ENCODE results near the gene FBXO48.

FBXO48 gene

GRCh38 chr2:68418855-68419254 is 48.2 kb downstream of the FBXO48 start:
- Histone ChIP-seq H3K9me3 (ENCODE audit: control insufficient read depth, insufficient read depth, low read length) (no peaks in the 10 kb centered on the region), H3K4me1 (ENCODE audit: insufficient read depth, low read length) (peaks cover 15% of the 10 kb centered on the region)

GRCh38 chr2:68418419-68418818 is 48.7 kb downstream of the FBXO48 start:
- no peaks in the 10 kb centered on the region for H3K9me3 ChIP-seq (ENCODE audit: control insufficient read depth, insufficient read depth, low read length)
- H3K9ac ChIP-seq (ENCODE audit: low read depth, low read length): no peak overlapping the region
- H3K4me1 ChIP-seq (ENCODE audit: insufficient read depth, low read length): peaks cover 15% of the 10 kb centered on the region
- no peaks in the 10 kb centered on the region for H3K36me3 ChIP-seq (ENCODE audit: insufficient read depth, low read length)

More at GRCh38 chr2:68418855-68419254, 48.2 kb downstream of the FBXO48 start:
- Histone ChIP-seq H3K36me3 (ENCODE audit: insufficient read depth, low read length) (no peaks in the 10 kb centered on the region), H3K9ac (ENCODE audit: low read depth, low read length) (no peak overlapping the region)

DNA sequence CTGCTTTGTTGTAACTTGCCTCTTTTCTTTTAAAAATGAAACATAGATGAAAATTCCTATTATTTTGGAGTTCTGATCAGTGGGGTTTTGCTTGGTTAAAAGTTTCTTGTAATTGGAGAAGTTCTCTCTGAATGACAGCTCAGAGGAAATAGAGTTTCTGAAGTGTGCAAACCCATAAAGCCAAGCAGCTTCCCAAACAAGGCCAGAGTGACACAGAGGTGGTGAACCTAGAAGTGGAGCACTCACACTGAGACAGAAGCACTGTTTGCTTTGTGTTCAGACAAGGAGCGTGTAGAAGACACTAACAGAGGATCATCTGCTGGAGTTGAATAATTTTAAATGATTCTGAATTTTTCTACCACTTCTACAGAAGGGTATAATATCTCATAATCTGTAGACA is 49.2 kb downstream of the FBXO48 start:
- H3K36me3 ChIP-seq (ENCODE audit: insufficient read depth, low read length): no peaks in the 10 kb centered on the region
- no peak overlapping the region for H3K9ac ChIP-seq (ENCODE audit: low read depth, low read length)
- peaks cover 15% of the 10 kb centered on the region for H3K4me1 ChIP-seq (ENCODE audit: insufficient read depth, low read length)
- H3K9me3 ChIP-seq (ENCODE audit: control insufficient read depth, insufficient read depth, low read length): no peaks in the 10 kb centered on the region

DNA sequence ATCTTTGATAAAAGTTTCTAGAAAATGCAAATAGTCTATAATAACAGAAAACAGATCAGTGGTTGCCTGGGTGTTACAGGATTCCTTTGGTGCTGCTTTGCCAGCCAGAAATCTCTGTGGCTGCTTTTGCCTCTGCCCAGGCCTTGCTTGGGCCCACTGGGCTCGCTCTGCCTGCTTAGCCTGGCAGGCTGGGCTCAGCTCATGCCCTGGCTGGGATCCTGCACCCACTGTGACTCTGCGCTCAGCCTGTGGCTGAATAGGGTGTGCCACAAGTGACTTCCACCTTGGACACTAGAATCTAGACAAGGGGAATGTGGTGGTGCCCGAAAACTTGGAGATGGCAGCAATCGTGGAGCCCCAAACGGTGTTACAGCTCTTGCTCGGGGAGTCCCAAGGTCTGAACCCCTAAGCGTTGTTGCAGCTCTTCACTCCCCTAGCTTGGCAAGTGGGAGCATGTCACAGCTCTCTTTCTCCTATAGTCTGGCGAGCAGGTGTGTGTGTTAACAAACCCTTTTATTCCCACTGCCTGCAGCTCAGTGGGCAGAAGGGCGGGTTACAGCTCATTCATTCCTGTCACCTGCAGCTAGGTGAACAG is 50.9 kb downstream of the FBXO48 start:
- Histone ChIP-seq H3K36me3 (ENCODE audit: insufficient read depth, low read length) (no peaks in the 10 kb centered on the region), H3K9me3 (ENCODE audit: control insufficient read depth, insufficient read depth, low read length) (no peaks in the 10 kb centered on the region), H3K9ac (ENCODE audit: low read depth, low read length) (no peak overlapping the region), H3K4me1 (ENCODE audit: insufficient read depth, low read length) (peaks cover 15% of the 10 kb centered on the region)

DNA sequence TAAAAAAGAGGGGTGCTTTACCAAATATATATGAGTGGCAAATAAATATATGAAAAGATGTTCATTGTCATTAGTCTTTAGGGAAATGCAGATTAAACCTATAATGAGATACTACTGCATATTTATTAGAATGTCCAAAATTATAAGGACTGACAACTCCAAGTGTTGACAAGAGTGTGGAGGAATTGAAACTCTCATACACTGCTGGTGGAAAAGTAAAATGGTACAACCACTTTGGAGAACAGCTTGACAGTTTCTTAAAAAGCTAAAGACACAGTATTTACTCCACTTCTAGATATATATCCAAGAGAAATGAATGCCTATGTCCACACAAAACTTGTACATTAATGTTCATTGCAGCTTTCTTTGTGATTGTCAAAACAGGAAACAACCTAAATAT is 51.6 kb downstream of the FBXO48 start:
- Histone ChIP-seq H3K4me1 (ENCODE audit: insufficient read depth, low read length) (peaks cover 15% of the 10 kb centered on the region), H3K9ac (ENCODE audit: low read depth, low read length) (no peak overlapping the region), H3K9me3 (ENCODE audit: control insufficient read depth, insufficient read depth, low read length) (no peaks in the 10 kb centered on the region), H3K36me3 (ENCODE audit: insufficient read depth, low read length) (no peaks in the 10 kb centered on the region)

- Histone ChIP-seq H3K9ac (ENCODE audit: low read depth, low read length) (no peak overlapping the region), H3K36me3 (ENCODE audit: insufficient read depth, low read length) (no peaks in the 10 kb centered on the region), H3K9me3 (ENCODE audit: control insufficient read depth, insufficient read depth, low read length) (no peaks in the 10 kb centered on the region), H3K4me1 (ENCODE audit: insufficient read depth, low read length) (peaks cover 15% of the 10 kb centered on the region)
These were observed 52.2 kb downstream of the FBXO48 start for GRCh38 chr2:68414876-68415275.

- Histone ChIP-seq H3K4me1 (ENCODE audit: insufficient read depth, low read length) (peaks cover 14% of the 10 kb centered on the region), H3K9ac (ENCODE audit: low read depth, low read length) (no peak overlapping the region), H3K36me3 (ENCODE audit: insufficient read depth, low read length) (no peaks in the 10 kb centered on the region), H3K9me3 (ENCODE audit: control insufficient read depth, insufficient read depth, low read length) (no peaks in the 10 kb centered on the region)
These were observed 52.6 kb downstream of the FBXO48 start for GRCh38 chr2:68414452-68414851.

DNA sequence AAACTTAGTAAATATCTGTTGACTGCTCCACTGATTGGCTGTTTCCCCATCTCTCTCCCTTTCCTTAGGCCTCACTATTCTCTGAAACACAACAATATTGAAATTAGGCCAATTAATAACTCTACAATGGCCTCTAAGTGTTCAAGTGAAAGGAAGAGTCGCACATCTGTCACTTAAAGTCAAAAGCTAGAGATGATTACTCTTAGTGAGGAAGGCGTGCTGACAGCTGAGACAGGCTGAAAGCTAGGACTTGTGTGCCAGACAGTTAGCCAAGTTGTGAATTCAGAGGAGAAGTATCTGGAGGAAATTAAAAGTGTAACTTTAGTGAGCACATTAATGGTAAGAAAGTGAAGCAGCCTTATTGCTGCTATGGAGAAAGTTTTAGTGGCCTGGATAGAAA is 53.6 kb downstream of the FBXO48 start:
- Histone ChIP-seq H3K36me3 (ENCODE audit: insufficient read depth, low read length) (no peaks in the 10 kb centered on the region), H3K9ac (ENCODE audit: low read depth, low read length) (no peak overlapping the region), H3K9me3 (ENCODE audit: control insufficient read depth, insufficient read depth, low read length) (no peaks in the 10 kb centered on the region), H3K4me1 (ENCODE audit: insufficient read depth, low read length) (peaks cover 5% of the 10 kb centered on the region; the same call in 1 of the 2 replicates)

DNA sequence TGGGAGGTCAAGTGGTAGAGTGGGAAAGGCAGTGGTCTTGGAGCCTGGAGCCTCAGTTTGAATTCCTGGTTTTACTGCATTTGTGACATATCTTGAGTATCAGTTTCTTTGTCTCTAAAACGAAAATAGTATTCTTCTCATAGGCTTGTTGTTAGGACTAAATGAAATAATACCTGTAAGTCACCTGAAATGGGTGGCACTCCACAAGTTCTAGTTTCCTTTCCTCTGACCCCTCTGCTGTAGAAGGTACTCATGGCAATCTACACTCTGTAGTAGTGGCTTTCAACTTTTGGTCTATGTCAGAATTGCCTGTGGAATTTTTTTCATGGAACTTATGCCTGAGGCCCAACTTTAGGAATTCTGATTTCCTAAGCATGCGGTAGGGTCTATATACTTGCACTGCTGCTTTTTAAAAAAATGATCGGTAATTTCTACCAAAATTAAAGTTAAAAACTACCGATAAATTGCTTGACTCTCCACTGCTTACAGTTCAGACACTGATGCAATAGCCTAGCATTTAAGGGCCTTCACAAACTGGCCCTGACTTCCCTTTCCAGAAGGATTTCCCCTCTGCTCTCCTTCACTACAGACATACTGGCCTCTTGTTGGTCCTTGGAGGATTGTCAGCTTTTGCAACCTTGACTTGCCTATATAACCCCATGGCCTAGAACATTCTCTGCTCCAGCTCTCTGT is 54.8 kb downstream of the FBXO48 start:
- no peaks in the 10 kb centered on the region for H3K4me1 ChIP-seq (ENCODE audit: insufficient read depth, low read length)
- no peak overlapping the region for H3K9ac ChIP-seq (ENCODE audit: low read depth, low read length)
- no peaks in the 10 kb centered on the region for H3K9me3 ChIP-seq (ENCODE audit: control insufficient read depth, insufficient read depth, low read length)

GRCh38 chr2:68411397-68412126 is 55.5 kb downstream of the FBXO48 start:
- Histone ChIP-seq H3K4me1 (ENCODE audit: insufficient read depth, low read length) (no peaks in the 10 kb centered on the region), H3K36me3 (ENCODE audit: insufficient read depth, low read length) (no peaks in the 10 kb centered on the region)

More for the DNA sequence above, 54.8 kb downstream of the FBXO48 start:
- no peaks in the 10 kb centered on the region for H3K36me3 ChIP-seq (ENCODE audit: insufficient read depth, low read length)

More at GRCh38 chr2:68411397-68412126, 55.5 kb downstream of the FBXO48 start:
- H3K9me3 ChIP-seq (ENCODE audit: control insufficient read depth, insufficient read depth, low read length): no peaks in the 10 kb centered on the region
- no peak overlapping the region for H3K9ac ChIP-seq (ENCODE audit: low read depth, low read length)

Measured in ES-I3 (cell line).